Dedifferentiated amniotic fluid mesenchymal stem cell (primary cell): Measurements from ENCODE around the gene TMEM209.
"Not testable (repeated sequence)": the region's sequence is repeated elsewhere in the genome, so short reads cannot be mapped to it uniquely, and the experiment has no call there.

Experiments used
- DNase-seq: peaks from one replicate; pipeline ENCODE4 v3.0.0-alpha.2; 2016; ENCODE audit errors: extremely low spot score

The TMEM209 gene

GRCh38 chr7:130127404-130127803, 77.8 kb downstream of the TMEM209 start:
- no peak for DNase-seq

- not testable (repeated sequence) for DNase-seq
Observed at GRCh38 chr7:130126840-130127239, 78.4 kb downstream of the TMEM209 start.

- no peak for DNase-seq
Observed at GRCh38 chr7:130124711-130125110, 80.5 kb downstream of the TMEM209 start.

- DNase-seq: no peak
Observed at GRCh38 chr7:130123501-130123900, 81.7 kb downstream of the TMEM209 start.

- DNase-seq: no peak
Observed at GRCh38 chr7:130118801-130119200, 86.4 kb downstream of the TMEM209 start.

- DNase-seq: no peak
Observed at GRCh38 chr7:130118294-130118693, 86.9 kb downstream of the TMEM209 start.

- no peak for DNase-seq
Observed at GRCh38 chr7:130114776-130115175, 90.4 kb downstream of the TMEM209 start.
